Astrocyte (in vitro differentiated cells and primary cell): ENCODE measurements around the gene GALK2.

ENCODE experiments used
- EZH2 ChIP-seq: IDR thresholded peaks from 2 replicates; pipeline ENCODE4 v1.6.1; 2012; ENCODE audit warnings: mild to moderate bottlenecking, low read length, inconsistent platforms; ENCODE audit not compliant: insufficient read depth
- TF ChIP-seq, protein P1 (sequence below): IDR thresholded peaks from 2 replicates; pipeline ENCODE4 v1.5.1; 2011; ENCODE audit warnings: low read depth, mild to moderate bottlenecking, inconsistent platforms, low read length, moderate library complexity; ENCODE audit not compliant: insufficient read depth

DNA sequence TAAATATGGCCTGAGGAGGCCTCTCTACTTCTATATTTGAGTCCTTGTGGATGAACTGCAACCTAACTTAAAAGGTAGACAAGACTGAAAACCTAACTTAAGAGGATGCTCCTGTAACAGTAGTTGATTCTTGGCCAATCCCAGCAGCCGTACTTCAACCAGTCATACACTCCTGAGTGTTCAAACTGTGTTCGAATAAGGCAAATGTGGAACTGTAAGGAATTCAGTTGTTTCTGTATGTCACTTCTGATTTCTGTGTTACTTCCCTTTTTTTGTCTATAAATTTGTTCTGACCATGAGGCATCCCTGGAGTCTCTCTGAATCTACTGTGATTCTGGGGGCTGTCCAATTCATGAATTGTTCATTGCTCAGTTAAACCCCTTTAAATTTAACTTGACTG, 20.5 kb downstream of the GALK2 start:
- TF ChIP-seq, protein P1, sequence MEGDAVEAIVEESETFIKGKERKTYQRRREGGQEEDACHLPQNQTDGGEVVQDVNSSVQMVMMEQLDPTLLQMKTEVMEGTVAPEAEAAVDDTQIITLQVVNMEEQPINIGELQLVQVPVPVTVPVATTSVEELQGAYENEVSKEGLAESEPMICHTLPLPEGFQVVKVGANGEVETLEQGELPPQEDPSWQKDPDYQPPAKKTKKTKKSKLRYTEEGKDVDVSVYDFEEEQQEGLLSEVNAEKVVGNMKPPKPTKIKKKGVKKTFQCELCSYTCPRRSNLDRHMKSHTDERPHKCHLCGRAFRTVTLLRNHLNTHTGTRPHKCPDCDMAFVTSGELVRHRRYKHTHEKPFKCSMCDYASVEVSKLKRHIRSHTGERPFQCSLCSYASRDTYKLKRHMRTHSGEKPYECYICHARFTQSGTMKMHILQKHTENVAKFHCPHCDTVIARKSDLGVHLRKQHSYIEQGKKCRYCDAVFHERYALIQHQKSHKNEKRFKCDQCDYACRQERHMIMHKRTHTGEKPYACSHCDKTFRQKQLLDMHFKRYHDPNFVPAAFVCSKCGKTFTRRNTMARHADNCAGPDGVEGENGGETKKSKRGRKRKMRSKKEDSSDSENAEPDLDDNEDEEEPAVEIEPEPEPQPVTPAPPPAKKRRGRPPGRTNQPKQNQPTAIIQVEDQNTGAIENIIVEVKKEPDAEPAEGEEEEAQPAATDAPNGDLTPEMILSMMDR, result no peak
- no peak for TF ChIP-seq EZH2
